MCF 10A (cell line): ENCODE data around the gene EPG5. TPM values are rescaled to one million over a fixed set of nuclear protein-coding genes. Genes with fewer than 3 reads are reported as not detected.

Experiments used
- BruUV-seq: library from RNA; stranded (reverse); fragments of 400-500 nt; replicated peaks from 2 replicates; lab custom pipeline; 2021; lab: Mats Ljungman, UMichigan
- CTCF ChIA-PET: fragments of 300-600 bp; sonication (Branson Sonifier 250); formaldehyde crosslinking; extraction: SDS; loops from one replicate; lab custom pipeline; 2021; ENCODE audit warnings: antibody characterized with exemption, inconsistent platforms; lab: Yijun Ruan, JAX
- POLR2A ChIA-PET: fragments of 300-600, 350-650 bp; sonication (Branson Sonifier 250); formaldehyde crosslinking; extraction: SDS; loops from one replicate; lab custom pipeline; 2020; ENCODE audit warnings: antibody characterized with exemption, inconsistent platforms; lab: Yijun Ruan, JAX
- DNase-seq: peaks from one replicate; pipeline ENCODE4 v3.0.0-alpha.2; 2018; ENCODE audit not compliant: unreplicated experiment
- H3K27ac Mint-ChIP-seq: one replicate; pipeline ENCODE4 v1.8.0; 2022; ENCODE audit warnings: mild to moderate bottlenecking, low read depth, mixed read lengths; ENCODE audit not compliant: unreplicated experiment
- H3K27me3 Mint-ChIP-seq: one replicate; pipeline ENCODE4 v1.8.0; 2022; ENCODE audit warnings: mixed read lengths; ENCODE audit not compliant: insufficient read depth, unreplicated experiment
- H3K36me3 Mint-ChIP-seq: one replicate; pipeline ENCODE4 v1.8.0; 2022; ENCODE audit warnings: mild to moderate bottlenecking, moderate library complexity, mixed read lengths; ENCODE audit not compliant: insufficient read depth, unreplicated experiment
- H3K4me1 Mint-ChIP-seq: one replicate; pipeline ENCODE4 v1.8.0; 2022; ENCODE audit warnings: mixed read lengths; ENCODE audit not compliant: insufficient read depth, unreplicated experiment
- H3K4me3 Mint-ChIP-seq: one replicate; pipeline ENCODE4 v1.8.0; 2022; ENCODE audit warnings: mild to moderate bottlenecking, moderate library complexity, mixed read lengths; ENCODE audit not compliant: unreplicated experiment
- H3K9me3 Mint-ChIP-seq: one replicate; pipeline ENCODE4 v1.8.0; 2022; ENCODE audit warnings: mixed read lengths; ENCODE audit not compliant: unreplicated experiment
- CTCF ChIP-seq: fragments of 200-600 bp; IDR thresholded peaks from one replicate; pipeline ENCODE4 v1.8.0; 2022; ENCODE audit warnings: antibody characterized with exemption, mild to moderate bottlenecking; ENCODE audit not compliant: unreplicated experiment
- intact Hi-C: fragments of 100-400 bp; cut with micrococcal nuclease; formaldehyde crosslinking; loops from 2 replicates; pipeline ENCODE4 v1.14.1; 2022
- total RNA-seq: library from RNA; stranded (reverse); gene quantifications from 2 replicates; pipeline ENCODE4 v1.2.3, GENCODE V29; 2022

EPG5 gene
- total RNA-seq, 1 experiment from 2014 or later: 19.4 TPM

GRCh38 chr18:45951016-45951714 is 16.0 kb downstream of the EPG5 start:
- intact Hi-C loops: no loop called here
- Mint-ChIP-seq H3K4me1 (peaks cover 46% of the 10 kb centered on the region), H3K36me3 (peaks cover 95% of the 10 kb centered on the region), H3K27ac (peak overlapping the region; percentile 64), H3K9me3 (peaks cover 9% of the 10 kb centered on the region), H3K4me3 (no peak overlapping the region), H3K27me3 (no peaks in the 10 kb centered on the region)
- no peak for TF ChIP-seq CTCF
- ChIA-PET POLR2A (interaction anchor here (0.6 to 4.7 kb wide), 7 partner anchors 10 to 259 kb away, joined by 3 to 27 read pairs (median 3); no protein-coding TSS in a partner anchor), CTCF (interaction anchor here (0.9 to 2.2 kb wide), 4 partner anchors 11 to 122 kb away, joined by 4 to 10 read pairs (median 9); no protein-coding TSS in a partner anchor)
- no TSS peak for BruUV-seq
- DNase-seq: peak; percentile 86

GRCh38 chr18:45945669-45946068 is 21.5 kb downstream of the EPG5 start:
- H3K4me1 Mint-ChIP-seq: peaks cover 13% of the 10 kb centered on the region
- H3K27me3 Mint-ChIP-seq: no peaks in the 10 kb centered on the region
- no peaks in the 10 kb centered on the region for H3K9me3 Mint-ChIP-seq
- no peak overlapping the region for H3K4me3 Mint-ChIP-seq
- H3K27ac Mint-ChIP-seq: no peak overlapping the region
- ChIA-PET CTCF (interaction anchor here (0.6 to 1.6 kb wide), 5 partner anchors 8 to 217 kb away, joined by 3 to 5 read pairs (median 4); no protein-coding TSS in a partner anchor), POLR2A (interaction anchor here (0.9 kb wide), 2 partner anchors 11 to 29 kb away, joined by 3 to 4 read pairs; no protein-coding TSS in a partner anchor)
- no peak for DNase-seq
- H3K36me3 Mint-ChIP-seq: peaks cover 97% of the 10 kb centered on the region
- BruUV-seq: no TSS peak
- no peak for TF ChIP-seq CTCF
- intact Hi-C loops: no loop called here

GRCh38 chr18:45940724-45941123 is 26.4 kb downstream of the EPG5 start:
- ChIA-PET CTCF (no interaction called here), POLR2A (no interaction called here)
- intact Hi-C loops: no loop called here
- H3K27me3 Mint-ChIP-seq: no peaks in the 10 kb centered on the region
- DNase-seq: no peak
- H3K4me3 Mint-ChIP-seq: no peak overlapping the region
- no TSS peak for BruUV-seq
- H3K9me3 Mint-ChIP-seq: no peaks in the 10 kb centered on the region
- no peak for TF ChIP-seq CTCF
- peak overlapping the region; percentile 8 for H3K27ac Mint-ChIP-seq
- peaks cover 15% of the 10 kb centered on the region for H3K4me1 Mint-ChIP-seq
- H3K36me3 Mint-ChIP-seq: peaks cover 73% of the 10 kb centered on the region

GRCh38 chr18:45939236-45939635 is 27.9 kb downstream of the EPG5 start:
- no peak for DNase-seq
- intact Hi-C loops: no loop called here
- H3K9me3 Mint-ChIP-seq: no peaks in the 10 kb centered on the region
- TF ChIP-seq CTCF: no peak
- no peak overlapping the region for H3K27ac Mint-ChIP-seq
- CTCF ChIA-PET: interaction anchor here (0.6 to 1.3 kb wide), 3 partner anchors 8 to 34 kb away, joined by 3 to 5 read pairs (median 4); no protein-coding TSS in a partner anchor
- no peak overlapping the region for H3K4me3 Mint-ChIP-seq
- H3K36me3 Mint-ChIP-seq: peaks cover 71% of the 10 kb centered on the region
- no peaks in the 10 kb centered on the region for H3K27me3 Mint-ChIP-seq
- H3K4me1 Mint-ChIP-seq: peaks cover 15% of the 10 kb centered on the region
- no TSS peak for BruUV-seq
- POLR2A ChIA-PET: interaction anchor here (1.6 kb wide), 1 partner anchor 29 kb away, joined by 3 read pairs; no protein-coding TSS in a partner anchor
